A549 (cell line): ENCODE data around the gene CELF2. TPM values are rescaled to one million over a fixed set of nuclear protein-coding genes. Genes with fewer than 3 reads are reported as not detected.

Source experiments
- ATAC-seq, 2 experiments: fragments of 200-7000 bp in 1 of 2; fragments of >200 bp in 1 of 2; cut with Nextera tagmentation in 1 of 2; cut with Tn5 transposase in 1 of 2; 3 replicates each; pipeline versions ENCODE4 v1.8.0 to v1.9.1; 2018 to 2020; ENCODE audit warnings: mild to moderate bottlenecking in 1 of 2, moderate library complexity in 1 of 2
- CTCF ChIA-PET: fragments of 300-600 bp; sonication (Branson Sonifier 250); formaldehyde crosslinking; extraction: SDS; loops from one replicate; lab custom pipeline; 2021; ENCODE audit warnings: antibody characterized with exemption, inconsistent platforms; lab: Yijun Ruan, JAX
- POLR2A ChIA-PET: fragments of 350-600 bp; formaldehyde crosslinking; extraction: SDS; loops from one replicate; lab custom pipeline; 2021; ENCODE audit warnings: antibody characterized with exemption, inconsistent platforms; lab: Yijun Ruan, JAX
- DNase-seq, 2 experiments: peaks; one replicate each; pipeline versions ENCODE4 v3.0.0 to v3.0.0-alpha.2; 2011 to 2016; ENCODE audit warnings: low read depth in 1 of 2, low spot score in 1 of 2
- FAIRE-seq: peaks from 2 replicates; lab custom pipeline; 2011; peaks lifted over from hg19 to GRCh38; lab: Jason Lieb, UNC
- H3K27ac ChIP-seq, 2 experiments: fragments of >200 bp; sonication (Bioruptor Twin); formaldehyde crosslinking; 3 replicates each; pipeline ENCODE4 v1.5.1; 2016 to 2017
- H3K4me1 ChIP-seq: fragments of >200 bp; sonication (Bioruptor Twin); formaldehyde crosslinking; 3 replicates; pipeline ENCODE4 v1.6.1; 2016
- H3K4me2 ChIP-seq: fragments of >200 bp; sonication (Bioruptor Twin); formaldehyde crosslinking; 3 replicates; pipeline ENCODE4 v1.6.1; 2016
- H3K4me3 ChIP-seq: fragments of >200 bp; sonication (Bioruptor Twin); formaldehyde crosslinking; 3 replicates; pipeline ENCODE4 v1.5.1; 2016
- H3K9me3 ChIP-seq: fragments of >200 bp; sonication (Bioruptor Twin); formaldehyde crosslinking; 3 replicates; pipeline ENCODE4 v1.6.1; 2016
- BCL3 ChIP-seq: fragments of >200 bp; sonication (Bioruptor Twin); formaldehyde crosslinking; IDR thresholded peaks from 3 replicates; pipeline ENCODE4 v1.6.1; 2016
- CEBPB ChIP-seq, 2 experiments: fragments of >200 bp in 1 of 2; sonication (Bioruptor Twin) in 1 of 2; formaldehyde crosslinking in 1 of 2; IDR thresholded peaks; 2 replicates each; pipeline ENCODE4 v1.6.1; 2012 to 2016
- CHD2 ChIP-seq: fragments of 150-350 bp; IDR thresholded peaks from 2 replicates; pipeline ENCODE4 v1.6.1; 2014; ENCODE audit warnings: low read length; ENCODE audit not compliant: partially characterized antibody
- CHD4 ChIP-seq: fragments of 200-600 bp; sonication (generic); IDR thresholded peaks from 2 replicates; pipeline ENCODE4 v1.6.1; 2016; ENCODE audit warnings: antibody characterized with exemption, mild to moderate bottlenecking, borderline replicate concordance
- EHMT2 ChIP-seq: fragments of 200-600 bp; sonication (generic); IDR thresholded peaks from 2 replicates; pipeline ENCODE4 v1.6.1; 2016; ENCODE audit warnings: antibody characterized with exemption, low read depth, mild to moderate bottlenecking, moderate library complexity
- EP300 ChIP-seq, 2 experiments: fragments of >200 bp; sonication (Bioruptor Twin); formaldehyde crosslinking; IDR thresholded peaks; 2 replicates in 1 of 2; 3 replicates in 1 of 2; pipeline ENCODE4 v1.6.1; 2016 to 2017
- FOSL2 ChIP-seq, 2 experiments: fragments of 450-650 bp in 1 of 2; fragments of >200 bp in 1 of 2; sonication (Bioruptor Twin) in 1 of 2; formaldehyde crosslinking; IDR thresholded peaks; 2 replicates each; pipeline versions ENCODE4 v1.5.0 to v1.6.1; 2016 to 2020; ENCODE audit warnings: mild to moderate bottlenecking in 1 of 2, moderate library complexity in 1 of 2
- FOXS1 ChIP-seq: fragments of 250-450 bp; sonication (Bioruptor Pico); IDR thresholded peaks from 2 replicates; pipeline ENCODE4 v1.5.0; 2020; ENCODE audit warnings: mild to moderate bottlenecking, moderate library complexity
- GATA3 ChIP-seq: IDR thresholded peaks from 2 replicates; pipeline ENCODE4 v1.6.1; 2012; ENCODE audit warnings: borderline replicate concordance
- HDAC2 ChIP-seq: fragments of 200-600 bp; sonication (generic); IDR thresholded peaks from 2 replicates; pipeline ENCODE4 v1.6.1; 2016
- HEYL ChIP-seq: fragments of 250-450 bp; sonication (Bioruptor Pico); IDR thresholded peaks from 2 replicates; pipeline ENCODE4 v1.8.0; 2021; ENCODE audit warnings: mild to moderate bottlenecking, moderate library complexity
- MYC ChIP-seq: IDR thresholded peaks from 2 replicates; pipeline ENCODE4 v1.6.1; 2012; ENCODE audit warnings: mild to moderate bottlenecking, inconsistent platforms, low read length, improper control_type of control experiment, borderline replicate concordance
- NR3C1 ChIP-seq: fragments of >200 bp; sonication (Bioruptor Twin); formaldehyde crosslinking; IDR thresholded peaks from 3 replicates; pipeline ENCODE4 v1.6.1; 2017
- POLR2AphosphoS2 ChIP-seq: conservative IDR thresholded peaks from 2 replicates; pipeline ENCODE4 v1.6.1; 2012; ENCODE audit warnings: low read length, improper control_type of control experiment, inconsistent platforms
- RARB ChIP-seq: fragments of 250-450 bp; sonication (Bioruptor Pico); IDR thresholded peaks from 2 replicates; pipeline ENCODE4 v1.8.0; 2021; ENCODE audit warnings: mild to moderate bottlenecking, moderate library complexity
- RFX5 ChIP-seq: fragments of 450-650 bp; IDR thresholded peaks from 2 replicates; pipeline ENCODE4 v1.7.1; 2014; ENCODE audit warnings: antibody characterized with exemption, mild to moderate bottlenecking, moderate library complexity
- RNF2 ChIP-seq: fragments of 200-600 bp; sonication (generic); IDR thresholded peaks from 2 replicates; pipeline ENCODE4 v1.6.1; 2016; ENCODE audit warnings: low read depth, mild to moderate bottlenecking, antibody characterized with exemption, moderate library complexity, borderline replicate concordance
- TP53 ChIP-seq: fragments of 250-450 bp; sonication (Bioruptor Pico); IDR thresholded peaks from 2 replicates; pipeline ENCODE4 v1.5.0; 2021; ENCODE audit warnings: mild to moderate bottlenecking, moderate library complexity
- USF2 ChIP-seq: fragments of 450-650 bp; IDR thresholded peaks from 2 replicates; pipeline ENCODE4 v1.6.1; 2014; ENCODE audit warnings: antibody characterized with exemption
- ZC3H11A ChIP-seq: fragments of 450-650 bp; IDR thresholded peaks from 2 replicates; pipeline ENCODE4 v1.6.1; 2014; ENCODE audit warnings: antibody characterized with exemption, mild to moderate bottlenecking
- WGBS: methylation state at CpG from one replicate; pipeline ENCODE4 v1.1.6; 2017; ENCODE audit errors: missing lambda C conversion rate; 5-methylcytosine and 5-hydroxymethylcytosine counted together
- polyA plus RNA-seq, 4 experiments: library from polyadenylated mRNA; depleted of rRNA in 3 of 4; stranded (reverse); fragments of >200 nt; fragmentation: RNase III in 1 of 4; extraction: RNeasy Plus Mini Kit Qiagen cat#74134 plus additional on column Dnase treatment in 1 of 4; gene quantifications; 2 replicates in 3 of 4; 3 replicates in 1 of 4; pipeline ENCODE4 v1.2.3, GENCODE V29; 2011 to 2017
- TF ChIP-seq, protein P1 (sequence below): IDR thresholded peaks from 2 replicates; pipeline ENCODE4 v1.6.1; 2012
- TF ChIP-seq, protein P2 (sequence below): IDR thresholded peaks from 2 replicates; pipeline ENCODE4 v1.6.1; 2012; ENCODE audit warnings: low read depth, borderline replicate concordance

The CELF2 gene
- polyA plus RNA-seq, 2 of the 4 experiments (the other 2 are of a cell fraction) = 0.01 to 0.03 TPM

GRCh38 chr10:11046776-11047160, 29.1 kb downstream of the CELF2 start:
- 20% methylated on average over 5 of the region's 5 CpGs for WGBS

GRCh38 chr10:11048707-11049278, 31.1 kb downstream of the CELF2 start:
- no peak overlapping the region for H3K4me2 ChIP-seq
- FAIRE-seq = no peak
- H3K27ac ChIP-seq = no peak overlapping the region
- no peak for TF ChIP-seq BCL3
- no peak for TF ChIP-seq RARB (CRISPR knock-in tag)
- TF ChIP-seq HDAC2 = no peak
- no peak for TF ChIP-seq RFX5
- TF ChIP-seq NR3C1 = no peak
- TF ChIP-seq ZC3H11A = no peak
- no peak for TF ChIP-seq MYC
- TF ChIP-seq, protein P1, sequence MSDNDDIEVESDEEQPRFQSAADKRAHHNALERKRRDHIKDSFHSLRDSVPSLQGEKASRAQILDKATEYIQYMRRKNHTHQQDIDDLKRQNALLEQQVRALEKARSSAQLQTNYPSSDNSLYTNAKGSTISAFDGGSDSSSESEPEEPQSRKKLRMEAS = no peak
- no peak for TF ChIP-seq HEYL (CRISPR knock-in tag)
- TF ChIP-seq RNF2 = no peak
- no peak for TF ChIP-seq POLR2AphosphoS2
- no peak for TF ChIP-seq TP53 (CRISPR knock-in tag)
- TF ChIP-seq GATA3 = no peak
- ATAC-seq = no peak
- H3K4me1 ChIP-seq = no peaks in the 10 kb centered on the region
- DNase-seq = no peak
- CTCF ChIA-PET = interaction anchor here (0.6 to 0.7 kb wide), 3 partner anchors 12 to 102 kb away, joined by 3 read pairs; no protein-coding TSS in a partner anchor
- 0% methylated on average over 1 of the region's 1 CpG for WGBS
- H3K9me3 ChIP-seq = no peaks in the 10 kb centered on the region
- no peak overlapping the region for H3K4me3 ChIP-seq
- POLR2A ChIA-PET = no interaction called here

More at GRCh38 chr10:11046776-11047160, 29.1 kb downstream of the CELF2 start:
- TF ChIP-seq CEBPB (IDR thresholded peaks at IDR 0.05) = no peak
- TF ChIP-seq BCL3 = no peak
- TF ChIP-seq USF2 = no peak
- TF ChIP-seq POLR2AphosphoS2 = no peak
- no peak for TF ChIP-seq CHD2
- TF ChIP-seq MYC = no peak
- TF ChIP-seq, protein P2, sequence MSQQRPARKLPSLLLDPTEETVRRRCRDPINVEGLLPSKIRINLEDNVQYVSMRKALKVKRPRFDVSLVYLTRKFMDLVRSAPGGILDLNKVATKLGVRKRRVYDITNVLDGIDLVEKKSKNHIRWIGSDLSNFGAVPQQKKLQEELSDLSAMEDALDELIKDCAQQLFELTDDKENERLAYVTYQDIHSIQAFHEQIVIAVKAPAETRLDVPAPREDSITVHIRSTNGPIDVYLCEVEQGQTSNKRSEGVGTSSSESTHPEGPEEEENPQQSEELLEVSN = no peak
- TF ChIP-seq CHD4 = no peak
- TF ChIP-seq FOSL2 (IDR thresholded peaks at IDR 0.05) = no peak
- no peak for TF ChIP-seq FOSL2 (CRISPR knock-in tag; IDR thresholded peaks at IDR 0.05)
- TF ChIP-seq FOXS1 (CRISPR knock-in tag) = no peak
- no peak for TF ChIP-seq RNF2
- no peak for TF ChIP-seq EP300 (IDR thresholded peaks at IDR 0.05)
- TF ChIP-seq EHMT2 = no peak
- no peaks in the 10 kb centered on the region for H3K9me3 ChIP-seq
- H3K4me2 ChIP-seq = no peak overlapping the region
- H3K4me1 ChIP-seq = no peaks in the 10 kb centered on the region
- ChIA-PET POLR2A (no interaction called here), CTCF (no interaction called here)
- no peak overlapping the region for H3K27ac ChIP-seq
- no peak for FAIRE-seq
- no peak for DNase-seq
- ATAC-seq = no peak
- no peak overlapping the region for H3K4me3 ChIP-seq
